GM18507 (cell line): Measurements from ENCODE around the gene WASF2.

Source experiments
- DNase-seq: peaks from one replicate; pipeline ENCODE4 v3.0.0; 2011; ENCODE audit warnings: low read depth; ENCODE audit not compliant: insufficient read length; ENCODE audit errors: extremely low spot score
- FAIRE-seq: peaks from 2 replicates; lab custom pipeline; 2011; peaks lifted over from hg19 to GRCh38; lab: Jason Lieb, UNC

Gene WASF2

GRCh38 chr1:27368869-27369582 is 120.9 kb downstream of the WASF2 start:
- DNase-seq = no peak
- FAIRE-seq = no peak

- FAIRE-seq = no peak
- DNase-seq = no peak
Measured at GRCh38 chr1:27367160-27367650, 122.8 kb downstream of the WASF2 start.

- FAIRE-seq = no peak
Measured at GRCh38 chr1:27366411-27367159, 123.4 kb downstream of the WASF2 start, which contains the start of gene MAP3K6. MAP3K6 (minus strand) TSS chr1:27366961; CDS start chr1:27366597, 364 bp downstream.

GRCh38 chr1:27366113-27366410 is 123.9 kb downstream of the WASF2 start:
- FAIRE-seq (no peak), DNase-seq (no peak)

More at GRCh38 chr1:27366411-27367159, 123.4 kb downstream of the WASF2 start, which contains the start of gene MAP3K6:
- DNase-seq = no peak

GRCh38 chr1:27365372-27366112 is 124.4 kb downstream of the WASF2 start:
- FAIRE-seq = peak; percentile 89
- peak; percentile 77 for DNase-seq

- FAIRE-seq (no peak), DNase-seq (no peak)
Measured at GRCh38 chr1:27364696-27365371, 125.1 kb downstream of the WASF2 start.

- FAIRE-seq (no peak), DNase-seq (no peak)
Measured at GRCh38 chr1:27363766-27364695, 125.9 kb downstream of the WASF2 start.

- FAIRE-seq (no peak), DNase-seq (no peak)
Measured at GRCh38 chr1:27361553-27361952, 128.4 kb downstream of the WASF2 start.

- DNase-seq (no peak), FAIRE-seq (no peak)
Measured at GRCh38 chr1:27361044-27361402, 128.9 kb downstream of the WASF2 start.

GRCh38 chr1:27360159-27361043 is 129.6 kb downstream of the WASF2 start:
- peak; percentile 82 for FAIRE-seq

GRCh38 chr1:27359822-27360158 is 130.2 kb downstream of the WASF2 start:
- DNase-seq = no peak
- FAIRE-seq = no peak

More at GRCh38 chr1:27360159-27361043, 129.6 kb downstream of the WASF2 start:
- DNase-seq = no peak

GRCh38 chr1:27358928-27359313 is 131.0 kb downstream of the WASF2 start:
- no peak for FAIRE-seq
- no peak for DNase-seq

GRCh38 chr1:27358038-27358927 is 131.7 kb downstream of the WASF2 start:
- DNase-seq (no peak), FAIRE-seq (no peak)

- peak; percentile 85 for FAIRE-seq
- peak; percentile 83 for DNase-seq
Measured at GRCh38 chr1:27357281-27358037, 132.5 kb downstream of the WASF2 start.

- FAIRE-seq = no peak
- no peak for DNase-seq
Measured at GRCh38 chr1:27356619-27357280, 133.2 kb downstream of the WASF2 start.

- no peak for DNase-seq
- no peak for FAIRE-seq
Measured at GRCh38 chr1:27356277-27356618, 133.7 kb downstream of the WASF2 start.
